Loucy (cell line): Measurements from ENCODE around the gene ADORA1.

ENCODE experiments used
- H2AFZ ChIP-seq: fragments of 200-600 bp; sonication (generic); 2 replicates; pipeline ENCODE4 v1.6.0; 2016; ENCODE audit warnings: antibody characterized with exemption, mild to moderate bottlenecking, low read length, moderate library complexity
- H3F3A ChIP-seq: fragments of 200-600 bp; 2 replicates; pipeline ENCODE4 v1.6.0; 2016; ENCODE audit warnings: antibody characterized with exemption, low read depth, mild to moderate bottlenecking
- H3K27me3 ChIP-seq: fragments of 200-600 bp; sonication (generic); 2 replicates; pipeline ENCODE4 v1.6.1; 2014; ENCODE audit warnings: low read length, mild to moderate bottlenecking; ENCODE audit not compliant: insufficient read depth, poor library complexity, severe bottlenecking
- H3K36me3 ChIP-seq: fragments of 200-600 bp; sonication (generic); 2 replicates; pipeline ENCODE4 v1.6.1; 2016; ENCODE audit warnings: low read length; ENCODE audit not compliant: insufficient read depth
- H3K4me1 ChIP-seq: fragments of 200-600 bp; sonication (generic); 2 replicates; pipeline ENCODE4 v1.5.1; 2014; ENCODE audit warnings: low read length, mild to moderate bottlenecking; ENCODE audit not compliant: insufficient read depth, poor library complexity, severe bottlenecking
- H3K4me2 ChIP-seq: fragments of 200-600 bp; sonication (generic); 2 replicates; pipeline ENCODE4 v1.6.0; 2014; ENCODE audit warnings: antibody characterized with exemption, low read length, low read depth, mild to moderate bottlenecking; ENCODE audit not compliant: poor library complexity, severe bottlenecking
- H3K4me3 ChIP-seq: fragments of 200-600 bp; sonication (generic); 2 replicates; pipeline ENCODE4 v1.5.1; 2014; ENCODE audit warnings: low read length, mild to moderate bottlenecking, mixed read lengths; ENCODE audit not compliant: poor library complexity, severe bottlenecking
- H3K79me2 ChIP-seq: fragments of 200-600 bp; sonication (generic); 2 replicates; pipeline ENCODE4 v1.6.1; 2014; ENCODE audit warnings: low read length; ENCODE audit not compliant: insufficient read depth
- H3K9ac ChIP-seq: fragments of 200-600 bp; sonication (generic); 2 replicates; pipeline ENCODE4 v1.6.0; 2014; ENCODE audit warnings: mild to moderate bottlenecking, low read depth, low read length, moderate library complexity; ENCODE audit not compliant: poor library complexity, severe bottlenecking
- H3K9me2 ChIP-seq: fragments of 200-600 bp; sonication (generic); replicated peaks from 2 replicates; pipeline ENCODE4 v1.6.1; 2016; ENCODE audit warnings: low read depth, low read length, mixed read lengths
- H3K9me3 ChIP-seq: fragments of 200-600 bp; sonication (generic); 2 replicates; pipeline ENCODE4 v1.6.1; 2014; ENCODE audit warnings: mild to moderate bottlenecking, antibody characterized with exemption, low read length, low read depth; ENCODE audit not compliant: insufficient read depth
- H4K20me1 ChIP-seq: fragments of 200-600 bp; sonication (generic); 2 replicates; pipeline ENCODE4 v1.6.0; 2014; ENCODE audit warnings: antibody characterized with exemption, low read length, mild to moderate bottlenecking; ENCODE audit not compliant: insufficient read depth, poor library complexity, severe bottlenecking
- CTCF ChIP-seq: fragments of 200-600 bp; sonication (generic); conservative IDR thresholded peaks from 2 replicates; pipeline ENCODE4 v1.5.1; 2014; ENCODE audit warnings: mild to moderate bottlenecking, antibody characterized with exemption, low read length
- EZH2phosphoT487 ChIP-seq: fragments of 200-600 bp; IDR thresholded peaks from 2 replicates; pipeline ENCODE4 v1.6.1; 2018; ENCODE audit warnings: antibody characterized with exemption, mild to moderate bottlenecking, moderate library complexity, borderline replicate concordance

Gene ADORA1

GRCh38 chr1:203095061-203095690 lies 32.4 kb upstream of the ADORA1 start:
- Histone ChIP-seq H3K4me2 (no peak overlapping the region), H3K9me3 (peaks cover 18% of the 10 kb centered on the region), H3K4me3 (no peak overlapping the region), H3K4me1 (no peaks in the 10 kb centered on the region), H3K9me2 (no peaks in the 10 kb centered on the region), H2AFZ (no peak overlapping the region), H3K9ac (no peak overlapping the region), H3F3A (no peaks in the 10 kb centered on the region), H3K36me3 (no peaks in the 10 kb centered on the region), H4K20me1 (no peaks in the 10 kb centered on the region), H3K79me2 (no peaks in the 10 kb centered on the region), H3K27me3 (no peaks in the 10 kb centered on the region)
- TF ChIP-seq EZH2phosphoT487 (no peak), CTCF (no peak)

GRCh38 chr1:203096566-203096965 lies 31.0 kb upstream of the ADORA1 start:
- Histone ChIP-seq H3K79me2 (no peaks in the 10 kb centered on the region), H4K20me1 (no peaks in the 10 kb centered on the region), H3K9me2 (no peaks in the 10 kb centered on the region), H3K36me3 (no peaks in the 10 kb centered on the region), H3K27me3 (no peaks in the 10 kb centered on the region), H3K4me3 (no peak overlapping the region), H3K9ac (no peak overlapping the region), H2AFZ (no peak overlapping the region), H3K4me2 (no peak overlapping the region), H3K4me1 (no peaks in the 10 kb centered on the region), H3K9me3 (peaks cover 18% of the 10 kb centered on the region), H3F3A (no peaks in the 10 kb centered on the region)
- no peak for TF ChIP-seq CTCF
- TF ChIP-seq EZH2phosphoT487, result no peak

GRCh38 chr1:203097001-203097400 lies 30.5 kb upstream of the ADORA1 start:
- Histone ChIP-seq H3K9ac (no peak overlapping the region), H3K27me3 (no peaks in the 10 kb centered on the region), H3K79me2 (no peaks in the 10 kb centered on the region), H2AFZ (no peak overlapping the region), H3K4me3 (no peak overlapping the region), H3K9me2 (no peaks in the 10 kb centered on the region), H3F3A (no peaks in the 10 kb centered on the region), H3K4me1 (no peaks in the 10 kb centered on the region), H3K4me2 (no peak overlapping the region), H3K36me3 (no peaks in the 10 kb centered on the region), H4K20me1 (no peaks in the 10 kb centered on the region), H3K9me3 (peaks cover 18% of the 10 kb centered on the region)
- no peak for TF ChIP-seq EZH2phosphoT487
- no peak for TF ChIP-seq CTCF
